Liver (tissue), 9 donors: Measurements from ENCODE around the gene CTXN2. TPM values are rescaled to one million over a fixed set of nuclear protein-coding genes. Genes with fewer than 3 reads are reported as not detected.

ENCODE experiments used
- DNase-seq: peaks from one replicate; pipeline ENCODE4 v3.0.0-alpha.2; 2017; ENCODE audit warnings: low spot score
- H3K27ac ChIP-seq, 2 donors: one replicate each; pipeline ENCODE4 v1.7.0; 2013; ENCODE audit warnings: inconsistent platforms in 2 of 2, low read length in 2 of 2, control low read depth in 1 of 2, low read depth in 1 of 2, mild to moderate bottlenecking in 1 of 2
- H3K27me3 ChIP-seq, 4 donors: one replicate each; pipeline versions ENCODE4 v1.6.1 to v1.7.0; 2013; ENCODE audit warnings: low read length in 3 of 4, inconsistent platforms in 1 of 4, mild to moderate bottlenecking in 1 of 4, moderate library complexity in 1 of 4; ENCODE audit not compliant: control insufficient read depth in 4 of 4, insufficient read depth in 4 of 4
- H3K36me3 ChIP-seq, 4 donors: one replicate each; pipeline versions ENCODE4 v1.6.1 to v1.7.0; 2013; ENCODE audit warnings: low read length in 3 of 4, mild to moderate bottlenecking in 3 of 4, low read depth in 1 of 4, moderate library complexity in 1 of 4; ENCODE audit not compliant: control insufficient read depth in 4 of 4, insufficient read depth in 3 of 4
- H3K4me1 ChIP-seq, 4 donors: one replicate each; pipeline versions ENCODE4 v1.6.1 to v1.7.0; 2013; ENCODE audit warnings: low read length in 3 of 4, mild to moderate bottlenecking in 3 of 4, moderate library complexity in 1 of 4; ENCODE audit not compliant: control insufficient read depth in 4 of 4, insufficient read depth in 4 of 4
- H3K4me3 ChIP-seq, 3 donors: one replicate each; pipeline versions ENCODE4 v1.6.1 to v1.7.0; 2013; ENCODE audit warnings: low read length in 3 of 3, control low read depth in 1 of 3, low read depth in 1 of 3, mild to moderate bottlenecking in 1 of 3
- H3K9ac ChIP-seq, 2 donors: one replicate each; pipeline ENCODE4 v1.7.0; 2013; ENCODE audit warnings: low read length in 2 of 2, mild to moderate bottlenecking in 2 of 2, moderate library complexity in 2 of 2, control low read depth in 1 of 2, low read depth in 1 of 2
- H3K9me3 ChIP-seq, 4 donors: one replicate each; pipeline versions ENCODE4 v1.6.1 to v1.7.0; 2013; ENCODE audit warnings: low read length in 3 of 4; ENCODE audit not compliant: control insufficient read depth in 4 of 4
- ATF3 ChIP-seq: IDR thresholded peaks from 2 replicates; pipeline ENCODE4 v1.6.1; 2016; ENCODE audit warnings: antibody characterized with exemption
- CTCF ChIP-seq: fragments of 150-350 bp; IDR thresholded peaks from 2 replicates; pipeline ENCODE4 v1.5.1; 2017; ENCODE audit warnings: improper control_type of control experiment, low read depth, low read length; ENCODE audit not compliant: missing input control
- EGR1 ChIP-seq, 2 donors: IDR thresholded peaks; 2 replicates each; pipeline ENCODE4 v1.6.1; 2016 to 2018; ENCODE audit warnings: antibody characterized with exemption in 2 of 2, low read depth in 2 of 2
- FOXA2 ChIP-seq: IDR thresholded peaks from 2 replicates; pipeline ENCODE4 v1.6.1; 2016; ENCODE audit warnings: antibody characterized with exemption
- GABPA ChIP-seq, 2 donors: IDR thresholded peaks in 1 of 2; conservative IDR thresholded peaks in 1 of 2; 2 replicates each; pipeline ENCODE4 v1.6.1; 2016; ENCODE audit warnings: antibody characterized with exemption in 2 of 2, mild to moderate bottlenecking in 1 of 2, moderate library complexity in 1 of 2
- HNF4G ChIP-seq: IDR thresholded peaks from 2 replicates; pipeline ENCODE4 v1.6.1; 2016; ENCODE audit warnings: antibody characterized with exemption
- REST ChIP-seq: IDR thresholded peaks from 2 replicates; pipeline ENCODE4 v1.6.1; 2016; ENCODE audit warnings: antibody characterized with exemption, mild to moderate bottlenecking
- TAF1 ChIP-seq: conservative IDR thresholded peaks from 2 replicates; pipeline ENCODE4 v1.6.1; 2016; ENCODE audit warnings: antibody characterized with exemption, mild to moderate bottlenecking
- ZBTB33 ChIP-seq: IDR thresholded peaks from 2 replicates; pipeline ENCODE4 v1.6.1; 2016; ENCODE audit warnings: antibody characterized with exemption
- WGBS: extraction: QIAGEN DNeasy Blood & Tissue Kit; methylation state at CpG from one replicate; pipeline ENCODE4 v1.1.7; 2013; 5-methylcytosine and 5-hydroxymethylcytosine counted together
- polyA plus RNA-seq, 2 donors: library from polyadenylated mRNA; stranded (reverse) in 1 of 2; unstranded in 1 of 2; fragments of 200-250 nt in 1 of 2; fragments of >200 nt in 1 of 2; fragmentation: Nextera tagmentation in 1 of 2; extraction: Ambion mirVana in 1 of 2; gene quantifications; one replicate each; pipeline versions ENCODE4 v1.2.1 to v1.2.3, GENCODE V29; 2013 to 2015
- total RNA-seq, 2 donors: library from RNA; depleted of rRNA; stranded (reverse); fragments of >200 nt; gene quantifications; one replicate each; pipeline ENCODE4 v1.2.3, GENCODE V29; 2014
- donor health status: healthy.
- donor health status: healthy.
- donor health status: healthy.
- donor health status: healthy.
- donor health status: healthy.

CTXN2 gene
- total and polyA plus RNA-seq, 4 donors = not detected

- no peaks in the 10 kb centered on the region for H3K9me3 ChIP-seq
- TF ChIP-seq FOXA2 (no peak), ZBTB33 (no peak), TAF1 (no peak), HNF4G (no peak), CTCF (no peak), GABPA (IDR thresholded peaks at IDR 0.05 in 1 of 2, conservative IDR thresholded peaks at IDR 0.05 in 1 of 2) (no peak), EGR1 (IDR thresholded peaks at IDR 0.05; ENCODE audit: low read depth in 2 of 2) (no peak), ATF3 (no peak)
- DNase-seq = no peak
- H3K4me3 ChIP-seq = no peak overlapping the region
- 90% methylated on average over 3 of the region's 3 CpGs for WGBS
- no peaks in the 10 kb centered on the region for H3K36me3 ChIP-seq
- no peak overlapping the region for H3K9ac ChIP-seq
- peaks cover 0 to 4% (median 0%) of the 10 kb centered on the region in 4 donors for H3K27me3 ChIP-seq
- H3K27ac ChIP-seq = no peak overlapping the region
- no peaks in the 10 kb centered on the region for H3K4me1 ChIP-seq
Observed at GRCh38 chr15:48186271-48186670, 5.2 kb upstream of the CTXN2 start.

- 5% methylated on average over 15 of the region's 15 CpGs for WGBS
- H3K9me3 ChIP-seq = no peaks in the 10 kb centered on the region
Observed at GRCh38 chr15:48190932-48191573, 412 bp upstream of the CTXN2 start.

More at GRCh38 chr15:48190932-48191573, 412 bp upstream of the CTXN2 start:
- H3K27me3 ChIP-seq = peaks cover 0 to 9% (median 0%) of the 10 kb centered on the region in 4 donors
- no peaks in the 10 kb centered on the region for H3K36me3 ChIP-seq
- peak; percentile 61 for DNase-seq
- H3K9ac ChIP-seq = no peak overlapping the region
- TF ChIP-seq REST (peak; percentile 100), TAF1 (no peak)
- H3K27ac ChIP-seq = no peak overlapping the region
- no peaks in the 10 kb centered on the region for H3K4me1 ChIP-seq
- no peak overlapping the region for H3K4me3 ChIP-seq
